Fibroblast of skin of left quadriceps (primary cell): ENCODE measurements around the gene SLC25A39.

Experiments used
- DNase-seq, 2 experiments: peaks; one replicate each; pipeline ENCODE4 v3.0.0-alpha.2; 2013; ENCODE audit warnings: low read depth in 2 of 2

The SLC25A39 gene

GRCh38 chr17:44279346-44279665 is 45.3 kb downstream of the SLC25A39 start:
- no peak for DNase-seq

GRCh38 chr17:44277976-44278375 is 46.6 kb downstream of the SLC25A39 start:
- no peak for DNase-seq

- DNase-seq, result no peak
Observed at GRCh38 chr17:44273607-44274006, 51.0 kb downstream of the SLC25A39 start.

GRCh38 chr17:44272954-44273353 is 51.7 kb downstream of the SLC25A39 start:
- no peak for DNase-seq

GRCh38 chr17:44272321-44272951 is 52.2 kb downstream of the SLC25A39 start:
- DNase-seq, result no peak
